ENCODE results near the gene NPFFR2. TPM values are rescaled to one million over a fixed set of nuclear protein-coding genes. Genes with fewer than 3 reads are reported as not detected.

Gene NPFFR2
- total RNA-seq, 1 experiment from 2014 or later, result not detected

GRCh38 chr4:72144241-72144640 lies 112.4 kb downstream of the NPFFR2 start:
- ChIA-PET RAD21 (ENCODE audit: low non-redundant PET in 1 of 2, low total read pairs in 2 of 2, uncharacterized antibody in 2 of 2, unreplicated experiment in 2 of 2) (no interaction called here), POLR2A (no interaction called here), CTCF (no interaction called here)
- Histone ChIP-seq H3K27me3 (ENCODE audit: insufficient read depth, low read length) (no peaks in the 10 kb centered on the region), H2AFZ (ENCODE audit: low read depth, low read length, poor library complexity, severe bottlenecking) (no peak overlapping the region), H3K9ac (ENCODE audit: low read length) (no peak overlapping the region), H3K4me3 (replicated peaks in 1 of 2; ENCODE audit: low read depth in 1 of 2, low read length in 2 of 2) (no peak overlapping the region), H3K27ac (ENCODE audit: low read depth, low read length) (no peak overlapping the region), H3K36me3 (ENCODE audit: control insufficient read depth in 1 of 2, insufficient read depth in 2 of 2, low read length in 2 of 2) (no peaks in the 10 kb centered on the region), H4K20me1 (ENCODE audit: insufficient read depth) (no peaks in the 10 kb centered on the region), H3K4me1 (ENCODE audit: control insufficient read depth in 1 of 2, insufficient read depth in 2 of 2, low read length in 2 of 2) (no peaks in the 10 kb centered on the region), H3K9me2 (ENCODE audit: insufficient read depth) (no peaks in the 10 kb centered on the region), H3K4me2 (ENCODE audit: low read length) (no peak overlapping the region), H3K9me3 (ENCODE audit: control insufficient read depth in 1 of 2, insufficient read depth in 1 of 2, low read depth in 1 of 2, low read length in 2 of 2) (peaks cover 0 to 7% of the 10 kb centered on the region in 2 experiments; a peak in 2 of 4 replicates), H3K79me2 (ENCODE audit: insufficient read depth, low read length) (no peaks in the 10 kb centered on the region)
- no peak for ATAC-seq
- no TSS peak for BruUV-seq (replicated peaks)
- no peak for DNase-seq (ENCODE audit: low read depth, low spot score)
- intact Hi-C loops (cut with micrococcal nuclease), result no loop called here
- TF ChIP-seq MAX (IDR thresholded peaks at IDR 0.05) (no peak), EGR1 (IDR thresholded peaks at IDR 0.05; ENCODE audit: low read depth) (no peak), CEBPB (IDR thresholded peaks at IDR 0.05; ENCODE audit: low read depth) (no peak), EZH2 (IDR thresholded peaks at IDR 0.05) (no peak), CTCF (IDR thresholded peaks at IDR 0.05 in 2 of 3, conservative IDR thresholded peaks at IDR 0.05 in 1 of 3; ENCODE audit: borderline replicate concordance in 1 of 3, insufficient read depth in 1 of 3, low read depth in 2 of 3, low read length in 2 of 3) (no peak), ZBTB33 (IDR thresholded peaks at IDR 0.05; ENCODE audit: extremely low read depth, insufficient replicate concordance, low read length) (no peak), SIN3A (IDR thresholded peaks at IDR 0.05; ENCODE audit: low read depth) (no peak), POLR2A (IDR thresholded peaks at IDR 0.05; ENCODE audit: borderline replicate concordance, extremely low read depth, insufficient read depth, insufficient read length) (no peak), EZH2phosphoT487 (IDR thresholded peaks at IDR 0.05; ENCODE audit: borderline replicate concordance) (no peak), ZFX (IDR thresholded peaks at IDR 0.05) (no peak), POLR2AphosphoS5 (IDR thresholded peaks at IDR 0.05; ENCODE audit: low read depth, low read length) (no peak), TCF7L2 (IDR thresholded peaks at IDR 0.05; ENCODE audit: borderline replicate concordance, extremely low read depth, insufficient read depth, insufficient read length) (no peak), RAD21 (IDR thresholded peaks at IDR 0.05; ENCODE audit: low read depth) (no peak), CBX3 (IDR thresholded peaks at IDR 0.05; ENCODE audit: low read depth) (no peak), SRF (IDR thresholded peaks at IDR 0.05; ENCODE audit: low read depth) (no peak), SP1 (IDR thresholded peaks at IDR 0.05; ENCODE audit: low read depth) (no peak), JUND (IDR thresholded peaks at IDR 0.05) (no peak), REST (IDR thresholded peaks at IDR 0.05; ENCODE audit: low read depth) (no peak)
- TF ChIP-seq, protein P1, sequence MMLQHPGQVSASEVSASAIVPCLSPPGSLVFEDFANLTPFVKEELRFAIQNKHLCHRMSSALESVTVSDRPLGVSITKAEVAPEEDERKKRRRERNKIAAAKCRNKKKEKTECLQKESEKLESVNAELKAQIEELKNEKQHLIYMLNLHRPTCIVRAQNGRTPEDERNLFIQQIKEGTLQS (IDR thresholded peaks at IDR 0.05), result no peak

Data from HCT116 (cell line).